PFSK-1 (cell line): ENCODE measurements around the gene EHD3.

ENCODE experiments used
- FOXP2 ChIP-seq: optimal IDR thresholded peaks from 2 replicates; pipeline ENCODE3; 2011; ENCODE audit warnings: borderline replicate concordance, control low read depth, inconsistent platforms; ENCODE audit not compliant: insufficient read depth; ENCODE audit errors: extremely low read length, extremely low read depth
- TF ChIP-seq, protein P1 (sequence below), 2 experiments: IDR thresholded peaks; 2 replicates each; pipeline versions ENCODE4 v1.6.1 to v1.8.0; 2011 to 2012; ENCODE audit warnings: low read depth in 2 of 2, low read length in 2 of 2, control low read depth in 1 of 2, inconsistent platforms in 1 of 2, mild to moderate bottlenecking in 1 of 2, moderate library complexity in 1 of 2; ENCODE audit not compliant: insufficient read depth in 1 of 2

DNA sequence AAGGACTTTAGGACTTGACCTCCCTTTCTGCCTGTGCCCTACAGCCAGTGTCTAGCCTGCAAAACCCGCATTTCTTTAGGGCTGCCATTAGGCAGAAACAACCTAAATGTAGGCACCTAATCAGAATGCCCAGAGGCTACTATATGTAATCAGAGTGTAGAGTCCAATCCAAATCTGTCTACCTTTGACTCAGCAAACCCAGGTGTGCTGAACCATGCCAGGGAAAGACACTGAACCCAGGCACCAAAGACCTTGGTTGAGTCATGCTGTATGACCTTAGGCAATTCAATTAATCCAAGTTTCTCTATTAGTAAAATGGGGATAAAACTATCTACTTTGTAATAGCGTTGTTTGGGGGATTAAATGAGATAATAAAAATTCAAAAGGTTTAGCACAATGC is 37.3 kb upstream of the EHD3 start:
- TF ChIP-seq FOXP2, result no peak
- TF ChIP-seq, protein P1, sequence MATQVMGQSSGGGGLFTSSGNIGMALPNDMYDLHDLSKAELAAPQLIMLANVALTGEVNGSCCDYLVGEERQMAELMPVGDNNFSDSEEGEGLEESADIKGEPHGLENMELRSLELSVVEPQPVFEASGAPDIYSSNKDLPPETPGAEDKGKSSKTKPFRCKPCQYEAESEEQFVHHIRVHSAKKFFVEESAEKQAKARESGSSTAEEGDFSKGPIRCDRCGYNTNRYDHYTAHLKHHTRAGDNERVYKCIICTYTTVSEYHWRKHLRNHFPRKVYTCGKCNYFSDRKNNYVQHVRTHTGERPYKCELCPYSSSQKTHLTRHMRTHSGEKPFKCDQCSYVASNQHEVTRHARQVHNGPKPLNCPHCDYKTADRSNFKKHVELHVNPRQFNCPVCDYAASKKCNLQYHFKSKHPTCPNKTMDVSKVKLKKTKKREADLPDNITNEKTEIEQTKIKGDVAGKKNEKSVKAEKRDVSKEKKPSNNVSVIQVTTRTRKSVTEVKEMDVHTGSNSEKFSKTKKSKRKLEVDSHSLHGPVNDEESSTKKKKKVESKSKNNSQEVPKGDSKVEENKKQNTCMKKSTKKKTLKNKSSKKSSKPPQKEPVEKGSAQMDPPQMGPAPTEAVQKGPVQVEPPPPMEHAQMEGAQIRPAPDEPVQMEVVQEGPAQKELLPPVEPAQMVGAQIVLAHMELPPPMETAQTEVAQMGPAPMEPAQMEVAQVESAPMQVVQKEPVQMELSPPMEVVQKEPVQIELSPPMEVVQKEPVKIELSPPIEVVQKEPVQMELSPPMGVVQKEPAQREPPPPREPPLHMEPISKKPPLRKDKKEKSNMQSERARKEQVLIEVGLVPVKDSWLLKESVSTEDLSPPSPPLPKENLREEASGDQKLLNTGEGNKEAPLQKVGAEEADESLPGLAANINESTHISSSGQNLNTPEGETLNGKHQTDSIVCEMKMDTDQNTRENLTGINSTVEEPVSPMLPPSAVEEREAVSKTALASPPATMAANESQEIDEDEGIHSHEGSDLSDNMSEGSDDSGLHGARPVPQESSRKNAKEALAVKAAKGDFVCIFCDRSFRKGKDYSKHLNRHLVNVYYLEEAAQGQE (IDR thresholded peaks at IDR 0.05; ENCODE audit: insufficient read depth in 1 of 2, low read depth in 2 of 2, low read length in 2 of 2), result no peak
